Measurements from ENCODE around the gene ARHGAP24. TPM values are rescaled to one million over a fixed set of nuclear protein-coding genes. Genes with fewer than 3 reads are reported as not detected.

Gene ARHGAP24
- polyA plus RNA-seq, 1 of the 3 experiments (the other 2 are of a cell fraction), result 1.4 TPM

DNA sequence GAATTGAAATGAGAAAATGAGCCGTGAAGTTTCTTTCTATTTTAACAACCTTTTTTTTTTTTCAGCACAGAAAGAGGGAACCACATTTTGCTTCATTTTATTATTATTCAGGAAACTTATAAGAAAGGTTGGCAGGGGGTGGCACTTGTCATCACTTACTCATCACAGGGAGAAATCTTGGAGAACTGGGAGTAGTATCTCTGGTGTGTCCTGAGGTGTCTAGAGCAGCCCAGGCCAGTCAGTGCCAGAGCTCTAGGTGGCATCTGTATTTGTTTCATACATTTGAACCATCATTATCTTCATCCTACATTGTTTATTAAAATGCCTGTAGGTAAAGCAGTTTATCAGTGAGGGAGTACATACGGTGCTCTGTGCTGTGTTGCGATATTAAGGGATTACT lies 43.8 kb upstream of the ARHGAP24 start (continued):
- TF ChIP-seq, protein P1, sequence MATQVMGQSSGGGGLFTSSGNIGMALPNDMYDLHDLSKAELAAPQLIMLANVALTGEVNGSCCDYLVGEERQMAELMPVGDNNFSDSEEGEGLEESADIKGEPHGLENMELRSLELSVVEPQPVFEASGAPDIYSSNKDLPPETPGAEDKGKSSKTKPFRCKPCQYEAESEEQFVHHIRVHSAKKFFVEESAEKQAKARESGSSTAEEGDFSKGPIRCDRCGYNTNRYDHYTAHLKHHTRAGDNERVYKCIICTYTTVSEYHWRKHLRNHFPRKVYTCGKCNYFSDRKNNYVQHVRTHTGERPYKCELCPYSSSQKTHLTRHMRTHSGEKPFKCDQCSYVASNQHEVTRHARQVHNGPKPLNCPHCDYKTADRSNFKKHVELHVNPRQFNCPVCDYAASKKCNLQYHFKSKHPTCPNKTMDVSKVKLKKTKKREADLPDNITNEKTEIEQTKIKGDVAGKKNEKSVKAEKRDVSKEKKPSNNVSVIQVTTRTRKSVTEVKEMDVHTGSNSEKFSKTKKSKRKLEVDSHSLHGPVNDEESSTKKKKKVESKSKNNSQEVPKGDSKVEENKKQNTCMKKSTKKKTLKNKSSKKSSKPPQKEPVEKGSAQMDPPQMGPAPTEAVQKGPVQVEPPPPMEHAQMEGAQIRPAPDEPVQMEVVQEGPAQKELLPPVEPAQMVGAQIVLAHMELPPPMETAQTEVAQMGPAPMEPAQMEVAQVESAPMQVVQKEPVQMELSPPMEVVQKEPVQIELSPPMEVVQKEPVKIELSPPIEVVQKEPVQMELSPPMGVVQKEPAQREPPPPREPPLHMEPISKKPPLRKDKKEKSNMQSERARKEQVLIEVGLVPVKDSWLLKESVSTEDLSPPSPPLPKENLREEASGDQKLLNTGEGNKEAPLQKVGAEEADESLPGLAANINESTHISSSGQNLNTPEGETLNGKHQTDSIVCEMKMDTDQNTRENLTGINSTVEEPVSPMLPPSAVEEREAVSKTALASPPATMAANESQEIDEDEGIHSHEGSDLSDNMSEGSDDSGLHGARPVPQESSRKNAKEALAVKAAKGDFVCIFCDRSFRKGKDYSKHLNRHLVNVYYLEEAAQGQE (IDR thresholded peaks at IDR 0.05; ENCODE audit: low read depth, low read length), result no peak
- TF ChIP-seq FOSL2 (IDR thresholded peaks at IDR 0.05; ENCODE audit: borderline replicate concordance, low read depth) (no peak), TCF12 (IDR thresholded peaks at IDR 0.05) (no peak), EP300 (IDR thresholded peaks at IDR 0.05; ENCODE audit: borderline replicate concordance in 1 of 2, low read depth in 1 of 2, low read length in 1 of 2) (no peak), RAD21 (IDR thresholded peaks at IDR 0.05; ENCODE audit: low read length) (no peak), SIN3A (IDR thresholded peaks at IDR 0.05; ENCODE audit: borderline replicate concordance, low read depth, low read length) (no peak), NRF1 (IDR thresholded peaks at IDR 0.05; ENCODE audit: low read depth, low read length) (no peak)

DNA sequence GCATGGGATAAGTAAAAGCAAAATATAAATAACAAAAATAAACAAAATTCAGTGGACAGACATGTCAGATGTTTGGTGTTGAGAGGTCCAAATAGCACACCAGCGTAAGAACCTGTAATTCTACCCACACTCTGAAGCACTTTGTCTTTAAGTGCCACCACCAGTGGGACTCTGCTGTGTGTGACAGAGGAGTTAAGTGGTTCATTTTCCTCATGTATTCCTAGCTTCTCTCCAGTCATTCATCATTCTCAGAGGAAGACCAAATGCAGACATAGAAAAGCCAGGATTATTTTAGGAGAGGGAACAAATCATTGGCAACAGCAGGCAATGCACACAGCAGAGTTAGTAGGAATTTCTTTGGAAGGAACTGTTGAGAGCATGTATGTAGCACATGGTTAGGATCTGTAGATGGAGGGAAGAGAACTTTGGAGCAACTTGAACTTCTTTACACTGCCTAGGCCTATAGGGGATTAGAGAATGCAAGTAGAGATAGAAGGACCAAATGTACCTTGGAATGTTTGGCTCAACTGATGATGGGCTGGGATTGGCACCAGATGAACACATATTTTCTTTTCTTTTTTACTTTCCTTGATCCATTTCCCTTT lies 43.0 kb upstream of the ARHGAP24 start:
- WGBS (ENCODE audit: low lambda C conversion rate), result 56% methylated on average over 1 of the region's 1 CpG
- no peaks in the 10 kb centered on the region for H3K36me3 ChIP-seq (replicated peaks in 1 of 2; ENCODE audit: control insufficient read depth in 1 of 2, insufficient read depth in 2 of 2, low read length in 1 of 2)
- DNase-seq, result no peak
- no peak overlapping the region for H3K27ac ChIP-seq (ENCODE audit: low read depth in 2 of 2, low read length in 1 of 2)
- H3K9me2 ChIP-seq, result no peaks in the 10 kb centered on the region
- H4K20me1 ChIP-seq (ENCODE audit: insufficient read depth), result no peaks in the 10 kb centered on the region
- CTCF ChIA-PET, result no interaction called here
- H3K9me3 ChIP-seq, result no peaks in the 10 kb centered on the region
- no peaks in the 10 kb centered on the region for H3F3A ChIP-seq (replicated peaks; ENCODE audit: insufficient read depth)
- no peaks in the 10 kb centered on the region for H3K27me3 ChIP-seq (ENCODE audit: insufficient read depth)
- no peak for TF ChIP-seq RCOR1 (IDR thresholded peaks at IDR 0.05; ENCODE audit: low read length)
- no peak for TF ChIP-seq TAF1 (IDR thresholded peaks at IDR 0.05; ENCODE audit: borderline replicate concordance, low read depth, low read length)
- TF ChIP-seq RFX5 (IDR thresholded peaks at IDR 0.05; ENCODE audit: low read length), result no peak
- TF ChIP-seq MXI1 (IDR thresholded peaks at IDR 0.05; ENCODE audit: low read depth, low read length), result no peak
- TF ChIP-seq POLR2AphosphoS5 (IDR thresholded peaks at IDR 0.05; ENCODE audit: low read depth, low read length), result no peak
- TF ChIP-seq, protein P1 (IDR thresholded peaks at IDR 0.05; ENCODE audit: low read depth, low read length), result no peak
- TF ChIP-seq JUND (IDR thresholded peaks at IDR 0.05), result no peak
- TF ChIP-seq, protein P2, sequence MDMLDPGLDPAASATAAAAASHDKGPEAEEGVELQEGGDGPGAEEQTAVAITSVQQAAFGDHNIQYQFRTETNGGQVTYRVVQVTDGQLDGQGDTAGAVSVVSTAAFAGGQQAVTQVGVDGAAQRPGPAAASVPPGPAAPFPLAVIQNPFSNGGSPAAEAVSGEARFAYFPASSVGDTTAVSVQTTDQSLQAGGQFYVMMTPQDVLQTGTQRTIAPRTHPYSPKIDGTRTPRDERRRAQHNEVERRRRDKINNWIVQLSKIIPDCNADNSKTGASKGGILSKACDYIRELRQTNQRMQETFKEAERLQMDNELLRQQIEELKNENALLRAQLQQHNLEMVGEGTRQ (IDR thresholded peaks at IDR 0.05; ENCODE audit: borderline replicate concordance, low read depth, low read length), result no peak
- no peak for TF ChIP-seq SIN3A (IDR thresholded peaks at IDR 0.05; ENCODE audit: borderline replicate concordance, low read depth, low read length)
- no peak for TF ChIP-seq FOSL2 (IDR thresholded peaks at IDR 0.05; ENCODE audit: borderline replicate concordance, low read depth)
- no peak for TF ChIP-seq TEAD4 (IDR thresholded peaks at IDR 0.05; ENCODE audit: borderline replicate concordance, insufficient read depth)
- no peak for TF ChIP-seq SMC3 (IDR thresholded peaks at IDR 0.05; ENCODE audit: low read depth, low read length)
- no peaks in the 10 kb centered on the region for H3K4me1 ChIP-seq (ENCODE audit: control insufficient read depth in 1 of 2, insufficient read depth in 2 of 2, low read depth in 1 of 2, low read length in 1 of 2)
- H2AFZ ChIP-seq (ENCODE audit: low read depth), result no peak overlapping the region
- no peak overlapping the region for H3K4me3 ChIP-seq (ENCODE audit: low read depth in 2 of 2, low read length in 1 of 2)
- POLR2A ChIA-PET, result no interaction called here
- no peak overlapping the region for H3K4me2 ChIP-seq
- H3K79me2 ChIP-seq (ENCODE audit: insufficient read depth), result no peaks in the 10 kb centered on the region
- H3K9ac ChIP-seq, result no peak overlapping the region

Measured in SK-N-SH (cell line).